Type B pancreatic cell (in vitro differentiated cells): Measurements from ENCODE around the gene AQP6. TPM values are rescaled to one million over a fixed set of nuclear protein-coding genes. Genes with fewer than 3 reads are reported as not detected.

Experiments
- DNase-seq: peaks from one replicate; pipeline ENCODE4 v3.0.0; 2021; ENCODE audit warnings: mixed read lengths; ENCODE audit not compliant: unreplicated experiment; ENCODE audit errors: extremely low spot score
- H3K27ac Mint-ChIP-seq: 2 replicates; pipeline ENCODE4 v1.8.0; 2021; ENCODE audit warnings: mild to moderate bottlenecking, mixed read lengths
- H3K27me3 Mint-ChIP-seq: 2 replicates; pipeline ENCODE4 v1.8.0; 2021; ENCODE audit warnings: mixed read lengths
- H3K36me3 Mint-ChIP-seq: 2 replicates; pipeline ENCODE4 v1.8.0; 2021; ENCODE audit warnings: mixed read lengths
- H3K4me1 Mint-ChIP-seq: one replicate; pipeline ENCODE4 v1.8.0; 2021; ENCODE audit warnings: mixed read lengths; ENCODE audit not compliant: unreplicated experiment
- H3K4me3 Mint-ChIP-seq: 2 replicates; pipeline ENCODE4 v1.8.0; 2021; ENCODE audit warnings: mild to moderate bottlenecking, mixed read lengths
- H3K9me3 Mint-ChIP-seq: 2 replicates; pipeline ENCODE4 v1.8.0; 2021; ENCODE audit warnings: mixed read lengths
- total RNA-seq: library from RNA; stranded (reverse); gene quantifications from 2 replicates; pipeline ENCODE4 v1.2.1, GENCODE V29; 2021; ENCODE audit warnings: low replicate concordance
- TF ChIP-seq, protein P1 (sequence below): fragments of 200-600 bp; sonication (generic); conservative IDR thresholded peaks from 2 replicates; pipeline ENCODE4 v1.5.0; 2021; ENCODE audit warnings: antibody characterized with exemption, mild to moderate bottlenecking

The AQP6 gene
- total RNA-seq, 1 donor from 2014 or later = 0.22 TPM

DNA sequence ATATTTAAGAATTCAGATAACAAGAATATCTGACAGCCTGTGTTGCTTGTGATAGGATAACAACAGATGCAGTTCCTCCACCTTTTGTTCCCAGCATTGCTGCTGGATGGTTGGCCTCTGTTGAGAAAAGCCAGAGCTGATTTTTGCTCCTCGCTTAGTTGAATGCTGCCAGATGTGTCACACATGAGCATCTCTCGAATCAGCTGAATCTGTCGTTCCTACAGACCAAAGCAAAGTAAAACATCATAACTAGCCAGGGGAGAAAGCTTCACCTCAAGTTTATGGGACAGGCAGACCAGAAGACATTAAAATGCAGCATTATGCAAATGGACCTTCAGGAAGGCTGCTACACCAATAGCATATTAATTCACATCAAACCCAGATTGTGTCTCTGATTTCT, 32.4 kb downstream of the AQP6 start:
- no peaks in the 10 kb centered on the region for H3K27me3 Mint-ChIP-seq
- H3K36me3 Mint-ChIP-seq = peaks cover 15% of the 10 kb centered on the region
- H3K27ac Mint-ChIP-seq = no peak overlapping the region
- peaks cover 10% of the 10 kb centered on the region for H3K4me1 Mint-ChIP-seq
- no peaks in the 10 kb centered on the region for H3K9me3 Mint-ChIP-seq
- TF ChIP-seq, protein P1, sequence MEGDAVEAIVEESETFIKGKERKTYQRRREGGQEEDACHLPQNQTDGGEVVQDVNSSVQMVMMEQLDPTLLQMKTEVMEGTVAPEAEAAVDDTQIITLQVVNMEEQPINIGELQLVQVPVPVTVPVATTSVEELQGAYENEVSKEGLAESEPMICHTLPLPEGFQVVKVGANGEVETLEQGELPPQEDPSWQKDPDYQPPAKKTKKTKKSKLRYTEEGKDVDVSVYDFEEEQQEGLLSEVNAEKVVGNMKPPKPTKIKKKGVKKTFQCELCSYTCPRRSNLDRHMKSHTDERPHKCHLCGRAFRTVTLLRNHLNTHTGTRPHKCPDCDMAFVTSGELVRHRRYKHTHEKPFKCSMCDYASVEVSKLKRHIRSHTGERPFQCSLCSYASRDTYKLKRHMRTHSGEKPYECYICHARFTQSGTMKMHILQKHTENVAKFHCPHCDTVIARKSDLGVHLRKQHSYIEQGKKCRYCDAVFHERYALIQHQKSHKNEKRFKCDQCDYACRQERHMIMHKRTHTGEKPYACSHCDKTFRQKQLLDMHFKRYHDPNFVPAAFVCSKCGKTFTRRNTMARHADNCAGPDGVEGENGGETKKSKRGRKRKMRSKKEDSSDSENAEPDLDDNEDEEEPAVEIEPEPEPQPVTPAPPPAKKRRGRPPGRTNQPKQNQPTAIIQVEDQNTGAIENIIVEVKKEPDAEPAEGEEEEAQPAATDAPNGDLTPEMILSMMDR = no peak
- DNase-seq = no peak
- no peak overlapping the region for H3K4me3 Mint-ChIP-seq

GRCh38 chr12:50006280-50006679, 33.5 kb downstream of the AQP6 start:
- H3K4me1 Mint-ChIP-seq = peaks cover 10% of the 10 kb centered on the region
- no peaks in the 10 kb centered on the region for H3K27me3 Mint-ChIP-seq
- DNase-seq = no peak
- TF ChIP-seq, protein P1 = no peak
- peaks cover 10% of the 10 kb centered on the region for H3K36me3 Mint-ChIP-seq
- no peak overlapping the region for H3K27ac Mint-ChIP-seq
- no peak overlapping the region for H3K4me3 Mint-ChIP-seq
- no peaks in the 10 kb centered on the region for H3K9me3 Mint-ChIP-seq

- Mint-ChIP-seq H3K27ac (no peak overlapping the region), H3K36me3 (peaks cover 8% of the 10 kb centered on the region), H3K4me1 (peaks cover 10% of the 10 kb centered on the region), H3K4me3 (no peak overlapping the region), H3K9me3 (no peaks in the 10 kb centered on the region), H3K27me3 (no peaks in the 10 kb centered on the region)
- no peak for DNase-seq
- TF ChIP-seq, protein P1 = no peak
Observed at GRCh38 chr12:50006754-50007442, 34.2 kb downstream of the AQP6 start.

GRCh38 chr12:50013361-50014147, 40.8 kb downstream of the AQP6 start:
- no peaks in the 10 kb centered on the region for H3K27me3 Mint-ChIP-seq
- DNase-seq = no peak
- peaks cover 21% of the 10 kb centered on the region for H3K36me3 Mint-ChIP-seq
- TF ChIP-seq, protein P1 = no peak
- H3K9me3 Mint-ChIP-seq = no peaks in the 10 kb centered on the region
- H3K27ac Mint-ChIP-seq = no peak overlapping the region
- peaks cover 16% of the 10 kb centered on the region for H3K4me1 Mint-ChIP-seq
- no peak overlapping the region for H3K4me3 Mint-ChIP-seq

GRCh38 chr12:50014342-50014741, 41.6 kb downstream of the AQP6 start:
- H3K9me3 Mint-ChIP-seq = no peaks in the 10 kb centered on the region

More at GRCh38 chr12:50014342-50014741, 41.6 kb downstream of the AQP6 start:
- no peak for DNase-seq
- no peak overlapping the region for H3K27ac Mint-ChIP-seq
- H3K36me3 Mint-ChIP-seq = peaks cover 21% of the 10 kb centered on the region
- TF ChIP-seq, protein P1 = no peak
- no peaks in the 10 kb centered on the region for H3K27me3 Mint-ChIP-seq
- H3K4me3 Mint-ChIP-seq = no peak overlapping the region
- peaks cover 23% of the 10 kb centered on the region for H3K4me1 Mint-ChIP-seq
